CD4-positive, alpha-beta T cell (primary cell): ENCODE results near the gene SMARCD1. TPM values are rescaled to one million over a fixed set of nuclear protein-coding genes. Genes with fewer than 3 reads are reported as not detected.

ENCODE experiments used
- ATAC-seq: fragments of 200-7000 bp; cut with Tn5 transposase; one replicate; pipeline ENCODE4 v1.10.0; 2022; ENCODE audit warnings: mild to moderate bottlenecking; ENCODE audit not compliant: poor library complexity
- CTCF ChIA-PET: fragments of 350-600 bp; sonication (Branson Sonifier 250); formaldehyde crosslinking; loops from one replicate; lab custom pipeline; 2021; ENCODE audit warnings: antibody characterized with exemption, inconsistent platforms; lab: Charles Lee
- POLR2A ChIA-PET: fragments of 350-600 bp; sonication (Branson Sonifier 250); formaldehyde crosslinking; loops from one replicate; lab custom pipeline; 2021; ENCODE audit warnings: antibody characterized with exemption, inconsistent platforms; lab: Charles Lee
- DNase-seq, 14 experiments: peaks; one replicate each; pipeline ENCODE4 v3.0.0-alpha.2; 2013 to 2020; ENCODE audit warnings: mixed read lengths in 2 of 14
- H3K27ac ChIP-seq, 2 donors: one replicate each; pipeline versions ENCODE4 v1.5.1 to v1.7.0; 2013; ENCODE audit warnings: low read length in 2 of 2, low read depth in 1 of 2, mild to moderate bottlenecking in 1 of 2
- H3K27me3 ChIP-seq, 2 experiments: 1 replicate in 1 of 2; 2 replicates in 1 of 2; pipeline versions ENCODE4 v1.6.1 to v1.7.0; 2013; ENCODE audit warnings: low read length in 2 of 2, control low read depth in 1 of 2, mild to moderate bottlenecking in 1 of 2, moderate library complexity in 1 of 2; ENCODE audit not compliant: insufficient read depth in 2 of 2, control insufficient read depth in 1 of 2
- H3K36me3 ChIP-seq: one replicate; pipeline ENCODE4 v1.6.1; 2013; ENCODE audit warnings: low read length, control low read depth; ENCODE audit not compliant: insufficient read depth
- H3K4me1 ChIP-seq: one replicate; pipeline ENCODE4 v1.6.1; 2013; ENCODE audit warnings: low read length, control low read depth; ENCODE audit not compliant: insufficient read depth
- H3K4me3 ChIP-seq: one replicate; pipeline ENCODE4 v1.5.1; 2013; ENCODE audit warnings: mild to moderate bottlenecking, low read length, moderate library complexity
- H3K9me3 ChIP-seq, 2 experiments: 1 replicate in 1 of 2; 2 replicates in 1 of 2; pipeline versions ENCODE4 v1.6.1 to v1.7.0; 2013; ENCODE audit warnings: low read length in 2 of 2, mild to moderate bottlenecking in 2 of 2, control low read depth in 1 of 2, moderate library complexity in 1 of 2; ENCODE audit not compliant: control insufficient read depth in 1 of 2, insufficient read depth in 1 of 2
- H3K27ac Mint-ChIP-seq: one replicate; pipeline ENCODE4 v1.8.0; 2020; ENCODE audit warnings: mixed read lengths
- H3K27me3 Mint-ChIP-seq: one replicate; pipeline ENCODE4 v1.8.0; 2021; ENCODE audit warnings: mixed read lengths
- H3K36me3 Mint-ChIP-seq: one replicate; pipeline ENCODE4 v1.8.0; 2021; ENCODE audit warnings: low read depth, mixed read lengths
- H3K4me1 Mint-ChIP-seq: one replicate; pipeline ENCODE4 v1.8.0; 2021; ENCODE audit warnings: low read depth, mixed read lengths
- H3K4me3 Mint-ChIP-seq: one replicate; pipeline ENCODE4 v1.8.0; 2020; ENCODE audit warnings: mild to moderate bottlenecking, mixed read lengths
- H3K9me3 Mint-ChIP-seq: one replicate; pipeline ENCODE4 v1.8.0; 2020; ENCODE audit warnings: mixed read lengths
- intact Hi-C, 2 experiments: fragments of 100-400 bp; cut with DNase I in 1 of 2; cut with micrococcal nuclease in 1 of 2; formaldehyde crosslinking; loops; one replicate each; pipeline versions ENCODE4 v1.15.1 to v1.9.0; 2023 to 2025; cut with DNase I, micrococcal nuclease
- total RNA-seq, 174 experiments: library from RNA in 2 of 174; stranded (reverse) in 2 of 174; gene quantifications; one replicate each; pipeline ENCODE4 v1.2.3 and lab custom pipeline; 2021 to 2026
- TF ChIP-seq, protein P1 (sequence below): fragments of 200-600 bp; IDR thresholded peaks from one replicate; pipeline ENCODE4 v1.8.0; 2022; ENCODE audit warnings: antibody characterized with exemption, mild to moderate bottlenecking

The SMARCD1 gene
- total RNA-seq, 2 experiments from 2014 or later = 78.9 to 80.0 TPM

DNA sequence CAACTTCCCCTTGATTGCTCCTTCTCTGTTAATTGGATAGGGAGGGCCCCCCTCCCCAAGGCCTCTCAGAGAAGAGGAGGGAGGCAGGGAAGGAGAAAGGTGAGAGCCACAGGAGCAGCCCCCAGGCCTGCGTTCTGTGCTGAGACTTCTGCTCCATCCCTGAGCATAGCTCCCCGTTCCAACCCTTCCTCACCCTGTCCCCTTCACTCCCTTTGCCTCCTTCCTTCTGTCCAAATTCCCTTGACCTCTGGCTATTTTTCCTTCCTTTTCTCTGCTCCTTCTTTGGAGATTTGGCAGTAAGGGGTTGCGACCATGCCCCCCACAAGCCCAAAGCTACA, 28.5 kb upstream of the SMARCD1 start:
- H3K4me3 Mint-ChIP-seq = peak overlapping the region; percentile 93
- H3K27me3 Mint-ChIP-seq = peaks cover 68% of the 10 kb centered on the region
- peaks cover 38 to 43% of the 10 kb centered on the region in 2 experiments for H3K27me3 ChIP-seq
- ChIA-PET CTCF (interaction anchor here (0.6 to 4.4 kb wide), 12 partner anchors 10 to 125 kb away, joined by 3 to 36 read pairs (median 4); partner anchors contain the start of gene SMARCD1), POLR2A (interaction anchor here (0.5 to 1.6 kb wide), 5 partner anchors 13 to 315 kb away, joined by 3 to 7 read pairs (median 4); partner anchors contain the start of genes RACGAP1 and TMBIM6)
- DNase-seq (no peak), ATAC-seq (no peak)
- H3K4me1 ChIP-seq = peaks cover 40% of the 10 kb centered on the region
- H3K27ac ChIP-seq = no peak overlapping the region
- H3K36me3 ChIP-seq = no peaks in the 10 kb centered on the region
- H3K27ac Mint-ChIP-seq = peak overlapping the region; percentile 38
- intact Hi-C loops = loop anchor here (1.0 to 5.0 kb wide), 3 partner anchors 89 to 189 kb away; no protein-coding TSS in a partner anchor
- H3K4me1 Mint-ChIP-seq = peaks cover 40% of the 10 kb centered on the region
- H3K9me3 Mint-ChIP-seq = no peaks in the 10 kb centered on the region
- no peaks in the 10 kb centered on the region for H3K36me3 Mint-ChIP-seq
- H3K9me3 ChIP-seq = no peaks in the 10 kb centered on the region
- TF ChIP-seq, protein P1, sequence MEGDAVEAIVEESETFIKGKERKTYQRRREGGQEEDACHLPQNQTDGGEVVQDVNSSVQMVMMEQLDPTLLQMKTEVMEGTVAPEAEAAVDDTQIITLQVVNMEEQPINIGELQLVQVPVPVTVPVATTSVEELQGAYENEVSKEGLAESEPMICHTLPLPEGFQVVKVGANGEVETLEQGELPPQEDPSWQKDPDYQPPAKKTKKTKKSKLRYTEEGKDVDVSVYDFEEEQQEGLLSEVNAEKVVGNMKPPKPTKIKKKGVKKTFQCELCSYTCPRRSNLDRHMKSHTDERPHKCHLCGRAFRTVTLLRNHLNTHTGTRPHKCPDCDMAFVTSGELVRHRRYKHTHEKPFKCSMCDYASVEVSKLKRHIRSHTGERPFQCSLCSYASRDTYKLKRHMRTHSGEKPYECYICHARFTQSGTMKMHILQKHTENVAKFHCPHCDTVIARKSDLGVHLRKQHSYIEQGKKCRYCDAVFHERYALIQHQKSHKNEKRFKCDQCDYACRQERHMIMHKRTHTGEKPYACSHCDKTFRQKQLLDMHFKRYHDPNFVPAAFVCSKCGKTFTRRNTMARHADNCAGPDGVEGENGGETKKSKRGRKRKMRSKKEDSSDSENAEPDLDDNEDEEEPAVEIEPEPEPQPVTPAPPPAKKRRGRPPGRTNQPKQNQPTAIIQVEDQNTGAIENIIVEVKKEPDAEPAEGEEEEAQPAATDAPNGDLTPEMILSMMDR = no peak
- peak overlapping the region; percentile 52 for H3K4me3 ChIP-seq

DNA sequence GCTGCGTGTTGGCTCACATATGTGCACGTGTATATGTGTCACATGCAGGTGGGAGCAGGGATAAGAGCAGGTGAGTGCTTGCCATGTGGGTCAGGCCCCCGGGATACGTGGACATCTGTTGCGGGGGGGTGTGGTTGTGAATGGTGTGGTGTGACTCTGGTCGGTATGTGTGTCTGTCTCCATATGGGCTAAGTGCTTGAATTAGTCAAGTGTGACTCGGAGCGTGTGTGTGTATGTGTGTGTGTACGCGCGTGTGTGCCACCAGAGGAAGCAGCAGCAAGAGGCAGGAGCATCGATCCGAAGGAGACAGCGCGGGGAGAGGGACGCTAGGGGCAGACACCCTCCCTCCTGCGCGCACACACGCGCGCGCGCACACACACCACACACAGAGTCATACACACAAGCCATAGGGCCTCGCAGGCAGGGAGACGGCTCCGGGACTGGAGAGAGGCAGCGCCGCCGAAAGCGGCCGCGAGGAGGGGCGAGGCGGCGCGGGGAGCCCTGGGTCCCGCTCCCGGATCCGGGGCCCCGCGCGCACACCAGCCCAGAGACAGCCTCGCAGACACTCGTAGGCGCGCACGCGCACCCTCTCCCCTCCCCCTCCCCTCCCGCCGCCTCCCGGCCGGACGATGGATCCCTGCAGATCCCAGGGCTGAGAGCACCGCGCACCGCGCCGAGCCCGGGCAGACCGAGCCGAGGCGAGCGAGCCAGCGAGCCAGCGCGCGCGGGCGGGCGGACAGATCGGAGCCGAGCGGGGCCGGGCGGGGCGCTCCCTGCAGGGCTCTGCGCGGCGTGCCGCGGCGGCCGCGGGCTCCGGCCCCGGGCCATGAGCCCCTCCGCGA, 27.9 kb upstream of the SMARCD1 start, which contains the start of gene ASIC1:
Gene ASIC1 (plus strand): TSS at position 597 of the 842 bp plus-strand sequence. CDS start 1,171 bp downstream, outside the sequence.
- Mint-ChIP-seq H3K4me3 (peak within 1 kb of the TSS; percentile 93), H3K27ac (peak within 1 kb of the TSS; percentile 38), H3K9me3 (no peaks in the 10 kb centered on the region), H3K36me3 (no peaks in the 10 kb centered on the region), H3K4me1 (peaks cover 40% of the 10 kb centered on the region), H3K27me3 (peaks cover 62% of the 10 kb centered on the region)
- Histone ChIP-seq H3K4me3 (peak within 1 kb of the TSS; percentile 52), H3K9me3 (no peaks in the 10 kb centered on the region), H3K27me3 (peaks cover 37 to 38% of the 10 kb centered on the region in 2 experiments), H3K27ac (no peak within 1 kb of the TSS), H3K4me1 (peaks cover 40% of the 10 kb centered on the region), H3K36me3 (no peaks in the 10 kb centered on the region)
- intact Hi-C loops = loop anchor here (1.0 to 5.0 kb wide), 3 partner anchors 90 to 190 kb away; no protein-coding TSS in a partner anchor
- DNase-seq (peak in 13 of 14 experiments; percentile 15 to 70 (median 38)), ATAC-seq (peak; percentile 58)
- TF ChIP-seq, protein P1 = no peak
- ChIA-PET POLR2A (no interaction called here), CTCF (interaction anchor here (0.6 to 4.4 kb wide), 5 partner anchors 13 to 90 kb away, joined by 3 to 36 read pairs (median 7); partner anchors contain the start of gene SMARCD1)

DNA sequence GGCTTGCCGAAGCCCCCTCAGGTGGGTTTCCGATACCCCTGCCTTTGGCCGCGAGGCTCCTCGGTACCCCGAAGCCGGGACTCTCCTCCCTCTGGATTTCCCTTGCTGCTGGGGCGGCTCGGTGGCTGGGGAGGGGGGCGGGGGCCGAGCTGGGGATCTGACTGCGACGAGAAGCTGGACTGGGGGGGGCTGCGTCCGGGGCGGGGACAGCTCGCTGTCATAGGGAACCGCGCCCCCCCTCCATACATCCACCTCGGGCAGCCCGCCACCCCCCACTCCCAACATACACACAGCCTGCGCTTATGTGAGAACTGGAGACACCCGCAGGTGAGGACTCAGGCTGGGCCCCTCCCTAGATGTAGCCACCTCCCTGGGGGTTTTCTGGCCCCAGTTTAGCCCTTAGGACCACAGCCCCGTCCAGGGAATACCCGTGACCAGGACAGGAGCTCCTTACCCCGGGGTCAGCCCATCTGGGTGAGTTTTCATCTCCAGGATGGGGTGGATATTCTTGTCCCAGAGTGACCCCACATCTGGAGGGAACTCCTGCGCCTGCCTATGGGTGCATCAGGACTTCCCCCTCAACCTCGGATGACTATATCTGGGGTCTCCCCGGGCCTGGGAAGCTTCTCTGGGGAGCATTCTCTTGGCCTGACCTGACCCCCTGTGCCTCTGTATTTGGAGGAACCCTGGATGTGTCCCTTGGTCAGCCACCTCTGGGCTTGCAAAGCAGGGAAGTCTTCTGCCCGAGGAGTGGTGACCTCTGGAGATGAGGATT, 27.1 kb upstream of the SMARCD1 start:
- H3K4me3 Mint-ChIP-seq = peak overlapping the region; percentile 80
- DNase-seq (peak in 2 of 14 experiments; percentile 23 to 25), ATAC-seq (no peak)
- Histone ChIP-seq H3K27ac (no peak overlapping the region), H3K4me3 (peak overlapping the region; percentile 22), H3K27me3 (peaks cover 30 to 35% of the 10 kb centered on the region in 2 experiments), H3K4me1 (peaks cover 40% of the 10 kb centered on the region), H3K9me3 (no peaks in the 10 kb centered on the region), H3K36me3 (no peaks in the 10 kb centered on the region)
- intact Hi-C loops = loop anchor here in 1 of 2 experiments (5.0 kb wide), 1 partner anchor 191 kb away; no protein-coding TSS in a partner anchor
- ChIA-PET POLR2A (interaction anchor here (0.8 to 0.9 kb wide), 2 partner anchors 32 to 91 kb away, joined by 3 read pairs; no protein-coding TSS in a partner anchor), CTCF (interaction anchor here (1.8 to 3.2 kb wide), 3 partner anchors 12 to 91 kb away, joined by 6 to 19 read pairs (median 11); no protein-coding TSS in a partner anchor)
- H3K27ac Mint-ChIP-seq = peak overlapping the region; percentile 2
- TF ChIP-seq, protein P1 = no peak
- peaks cover 53% of the 10 kb centered on the region for H3K27me3 Mint-ChIP-seq
- H3K36me3 Mint-ChIP-seq = no peaks in the 10 kb centered on the region
- H3K9me3 Mint-ChIP-seq = no peaks in the 10 kb centered on the region
- peaks cover 40% of the 10 kb centered on the region for H3K4me1 Mint-ChIP-seq
